HG02571 (cell line): ENCODE measurements around the gene OR10G7.
"Not testable (repeated sequence)": the region's sequence is repeated elsewhere in the genome, so short reads cannot be mapped to it uniquely, and the experiment has no call there.

Experiments used
- ATAC-seq: cut with Tn5 transposase; IDR thresholded peaks from one replicate; pipeline ENCODE4 v1.9.1; 2021; ENCODE audit warnings: mild to moderate bottlenecking, moderate library complexity; ENCODE audit not compliant: unreplicated experiment

The OR10G7 gene

DNA sequence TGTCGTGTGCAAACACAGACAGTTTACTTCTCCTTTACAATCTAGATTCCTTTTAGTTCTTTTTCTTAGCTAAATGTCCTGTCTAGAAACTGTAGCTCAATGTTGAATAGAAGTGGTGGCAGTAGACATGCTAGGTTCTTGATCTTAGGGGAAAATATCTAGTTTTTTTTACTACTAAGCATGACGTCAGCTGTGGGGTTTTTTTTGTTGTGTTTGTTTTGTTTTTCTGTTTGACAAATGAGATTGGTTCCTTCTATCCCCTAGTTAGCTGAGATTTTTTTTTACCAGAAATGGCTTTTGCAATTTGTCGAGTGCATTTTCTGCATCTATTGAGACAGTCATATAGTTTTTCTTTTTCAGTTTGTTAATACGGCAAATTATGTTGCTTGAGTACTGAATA, 2.3 kb upstream of the OR10G7 start:
- ATAC-seq: no peak

DNA sequence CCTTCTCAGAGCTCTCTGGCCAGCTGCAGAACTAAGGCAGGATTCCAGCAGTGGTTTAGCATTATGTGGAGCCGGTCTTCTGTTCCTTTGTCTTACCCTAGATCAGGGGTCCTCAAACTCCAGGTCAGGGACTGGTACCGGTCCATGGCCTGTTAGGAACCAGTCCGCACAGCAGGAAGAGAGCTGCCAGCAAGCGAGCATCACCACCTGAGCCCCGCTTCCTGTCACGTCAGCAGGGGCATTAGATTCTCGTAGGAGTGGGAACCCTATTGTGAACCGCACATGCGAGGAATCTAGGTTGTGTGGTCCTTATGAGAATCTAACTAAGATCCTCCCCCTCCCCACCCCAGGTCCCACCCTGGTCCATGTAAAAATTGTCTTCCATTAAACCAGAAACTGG, 1.6 kb downstream of the OR10G7 start:
- no peak for ATAC-seq

DNA sequence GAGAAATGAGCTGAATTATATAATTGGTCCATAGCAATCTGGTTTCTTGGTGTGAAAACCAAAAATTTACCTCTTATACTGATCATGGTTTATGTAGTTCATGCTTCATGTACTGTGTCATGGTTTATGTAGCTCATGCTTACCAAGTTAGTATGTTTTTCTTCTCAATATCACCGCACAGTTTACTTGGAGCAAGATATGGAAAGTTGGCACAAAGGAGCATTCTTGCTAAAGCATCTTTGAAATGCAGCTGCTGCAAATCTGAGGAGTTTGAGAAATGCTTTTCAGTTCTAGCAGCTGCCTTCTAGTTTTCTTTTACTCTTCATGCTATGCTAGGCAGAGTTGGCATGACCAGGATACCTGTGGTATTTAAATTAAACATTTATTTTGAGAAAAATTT, 4.5 kb downstream of the OR10G7 start:
- no peak for ATAC-seq

DNA sequence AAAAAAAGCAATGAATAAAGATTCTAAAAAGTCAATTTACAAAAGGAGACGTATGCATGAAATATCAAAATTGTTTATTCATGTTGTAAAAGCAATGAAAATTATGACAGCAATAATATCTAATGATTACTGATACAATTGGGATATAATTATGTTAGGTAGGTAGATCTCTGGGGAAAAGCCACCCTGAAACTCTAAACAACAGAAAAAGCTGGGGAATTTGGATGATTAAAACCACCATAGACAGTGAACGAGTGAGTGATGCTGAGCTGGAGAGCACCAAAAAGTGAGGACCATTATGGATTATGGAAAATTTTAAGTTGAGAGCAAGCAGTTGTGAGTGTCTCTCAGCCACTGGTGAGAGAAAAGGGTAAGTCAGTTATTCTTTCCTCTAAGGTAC, 14.6 kb downstream of the OR10G7 start, which contains the start of gene OR10G8:
OR10G8 (plus strand) TSS at position 301 of the 400 bp plus-strand sequence. CDS start 2,825 bp downstream, outside the sequence.
- no peak for ATAC-seq

DNA sequence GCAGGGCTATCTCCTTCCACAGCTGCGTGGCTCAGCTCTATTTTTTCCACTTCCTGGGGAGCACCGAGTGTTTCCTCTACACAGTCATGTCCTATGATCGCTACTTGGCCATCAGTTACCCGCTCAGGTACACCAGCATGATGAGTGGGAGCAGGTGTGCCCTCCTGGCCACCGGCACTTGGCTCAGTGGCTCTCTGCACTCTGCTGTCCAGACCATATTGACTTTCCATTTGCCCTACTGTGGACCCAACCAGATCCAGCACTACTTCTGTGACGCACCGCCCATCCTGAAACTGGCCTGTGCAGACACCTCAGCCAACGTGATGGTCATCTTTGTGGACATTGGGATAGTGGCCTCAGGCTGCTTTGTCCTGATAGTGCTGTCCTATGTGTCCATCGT, 25.3 kb downstream of the OR10G7 start:
- not testable (repeated sequence) for ATAC-seq

DNA sequence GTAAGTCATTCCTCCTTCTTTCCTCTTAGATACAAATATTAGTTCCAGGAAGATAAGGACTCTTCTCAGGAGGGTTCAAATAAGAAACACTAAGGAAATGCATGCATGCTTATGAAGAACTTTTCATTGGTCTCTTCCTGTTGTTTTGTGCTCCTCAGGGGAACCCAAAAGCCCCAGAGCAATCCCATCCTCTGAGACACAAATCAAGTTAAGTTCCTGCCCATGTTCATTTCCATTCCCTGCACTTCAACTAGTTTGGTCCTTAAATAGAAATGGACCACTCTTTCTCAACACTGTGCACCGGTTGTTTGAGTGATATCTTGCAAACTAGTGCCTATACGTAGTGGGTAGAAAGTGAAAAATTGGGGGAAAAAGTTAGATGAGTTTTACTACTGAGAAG, 28.4 kb downstream of the OR10G7 start, which contains the start of gene OR10G4:
OR10G4 (plus strand) TSS at position 301 of the 400 bp plus-strand sequence. CDS start 2,578 bp downstream, outside the sequence.
- no peak for ATAC-seq

DNA sequence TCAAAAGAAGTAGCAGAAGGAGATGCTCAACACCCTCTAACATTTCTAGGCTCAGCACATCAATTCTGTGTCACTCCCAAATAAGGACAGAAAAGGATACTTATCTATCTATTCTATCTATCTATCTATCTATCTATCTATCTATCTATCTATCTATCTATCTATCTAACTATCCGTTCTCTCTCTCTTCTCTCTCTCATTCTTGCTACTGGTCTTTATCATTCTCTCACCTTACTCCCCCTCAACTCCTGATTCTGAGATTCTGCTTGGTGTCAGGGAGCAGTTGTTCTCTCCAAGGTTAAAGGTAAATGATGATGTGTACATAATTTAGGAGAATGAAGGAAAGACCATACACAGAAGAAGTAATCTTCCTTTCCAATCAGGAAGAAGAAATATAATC, 46.0 kb downstream of the OR10G7 start, which contains the start of gene OR10G6:
OR10G6 (minus strand) TSS at position 43 of the 400 bp plus-strand sequence; CDS start at position 43, 0 bp downstream.
- no peak for ATAC-seq
